Astrocyte (in vitro differentiated cells and primary cell): ENCODE results near the gene METTL21A. TPM values are rescaled to one million over a fixed set of nuclear protein-coding genes. Genes with fewer than 3 reads are reported as not detected.

ENCODE experiments used
- DNase-seq: peaks from one replicate; pipeline ENCODE4 v3.0.0-alpha.2; 2010; ENCODE audit warnings: low read depth
- FAIRE-seq: peaks from 2 replicates; lab custom pipeline; 2011; peaks lifted over from hg19 to GRCh38; lab: Jason Lieb, UNC
- H2AFZ ChIP-seq: 2 replicates; pipeline ENCODE4 v1.6.0; 2012; ENCODE audit warnings: low read depth, low read length, inconsistent platforms
- H3K27ac ChIP-seq: 2 replicates; pipeline ENCODE4 v1.5.1; 2011; ENCODE audit warnings: low read depth, low read length, inconsistent platforms
- H3K27me3 ChIP-seq: 2 replicates; pipeline ENCODE4 v1.6.0; 2011; ENCODE audit warnings: low read length, inconsistent platforms; ENCODE audit not compliant: insufficient read depth
- H3K36me3 ChIP-seq: 2 replicates; pipeline ENCODE4 v1.5.1; 2011; ENCODE audit warnings: low read length, inconsistent platforms; ENCODE audit not compliant: insufficient read depth
- H3K4me1 ChIP-seq: 2 replicates; pipeline ENCODE4 v1.5.1; 2011; ENCODE audit warnings: low read length, inconsistent platforms; ENCODE audit not compliant: insufficient read depth
- H3K4me2 ChIP-seq: 2 replicates; pipeline ENCODE4 v1.6.0; 2012; ENCODE audit warnings: low read length, inconsistent platforms
- H3K4me3 ChIP-seq: 2 replicates; pipeline ENCODE4 v1.5.1; 2011; ENCODE audit warnings: low read depth, mild to moderate bottlenecking, low read length, inconsistent platforms; ENCODE audit not compliant: insufficient read depth
- H3K79me2 ChIP-seq: 2 replicates; pipeline ENCODE4 v1.6.0; 2012; ENCODE audit warnings: mild to moderate bottlenecking, low read length, inconsistent platforms; ENCODE audit not compliant: insufficient read depth
- H3K9ac ChIP-seq: 2 replicates; pipeline ENCODE4 v1.6.0; 2012; ENCODE audit warnings: mild to moderate bottlenecking, low read length, inconsistent platforms
- H3K9me3 ChIP-seq: 2 replicates; pipeline ENCODE4 v1.5.1; 2012; ENCODE audit warnings: low read depth, mild to moderate bottlenecking, low read length, inconsistent platforms; ENCODE audit not compliant: insufficient read depth
- H4K20me1 ChIP-seq: 2 replicates; pipeline ENCODE4 v1.6.0; 2012; ENCODE audit warnings: low read length, inconsistent platforms; ENCODE audit not compliant: insufficient read depth
- H3K27ac Mint-ChIP-seq: one replicate; pipeline ENCODE4 v1.8.0; 2021; ENCODE audit warnings: mild to moderate bottlenecking, mixed read lengths; ENCODE audit not compliant: unreplicated experiment
- H3K27me3 Mint-ChIP-seq: one replicate; pipeline ENCODE4 v1.8.0; 2021; ENCODE audit warnings: low read depth, mixed read lengths; ENCODE audit not compliant: unreplicated experiment
- H3K36me3 Mint-ChIP-seq: one replicate; pipeline ENCODE4 v1.8.0; 2021; ENCODE audit warnings: low read depth, mixed read lengths; ENCODE audit not compliant: unreplicated experiment
- H3K4me1 Mint-ChIP-seq: one replicate; pipeline ENCODE4 v1.8.0; 2021; ENCODE audit warnings: low read depth, mixed read lengths; ENCODE audit not compliant: unreplicated experiment
- H3K4me3 Mint-ChIP-seq: one replicate; pipeline ENCODE4 v1.8.0; 2021; ENCODE audit warnings: mild to moderate bottlenecking, moderate library complexity, mixed read lengths; ENCODE audit not compliant: unreplicated experiment
- H3K9me3 Mint-ChIP-seq: one replicate; pipeline ENCODE4 v1.8.0; 2021; ENCODE audit warnings: mild to moderate bottlenecking, mixed read lengths; ENCODE audit not compliant: unreplicated experiment
- CTCF ChIP-seq: IDR thresholded peaks from 2 replicates; pipeline ENCODE4 v1.5.1; 2011; ENCODE audit warnings: low read depth, mild to moderate bottlenecking, inconsistent platforms, low read length, moderate library complexity; ENCODE audit not compliant: insufficient read depth
- EZH2 ChIP-seq: IDR thresholded peaks from 2 replicates; pipeline ENCODE4 v1.6.1; 2012; ENCODE audit warnings: mild to moderate bottlenecking, low read length, inconsistent platforms; ENCODE audit not compliant: insufficient read depth
- total RNA-seq: library from RNA; stranded (reverse); gene quantifications from 2 replicates; pipeline ENCODE4 v1.2.1, GENCODE V29; 2021

The METTL21A gene
- total RNA-seq, 1 donor from 2014 or later, result 16.1 TPM

- Histone ChIP-seq H3K4me2 (no peak overlapping the region), H3K79me2 (no peaks in the 10 kb centered on the region), H4K20me1 (no peaks in the 10 kb centered on the region), H3K9me3 (no peaks in the 10 kb centered on the region), H3K4me1 (no peaks in the 10 kb centered on the region), H2AFZ (no peak overlapping the region), H3K36me3 (peaks cover 24% of the 10 kb centered on the region), H3K27me3 (no peaks in the 10 kb centered on the region), H3K27ac (no peak overlapping the region), H3K9ac (no peak overlapping the region), H3K4me3 (no peak overlapping the region)
- H3K27ac Mint-ChIP-seq, result no peak overlapping the region
- H3K27me3 Mint-ChIP-seq, result no peaks in the 10 kb centered on the region
- FAIRE-seq (no peak), DNase-seq (no peak)
- H3K36me3 Mint-ChIP-seq, result peaks cover 20% of the 10 kb centered on the region
- TF ChIP-seq CTCF (no peak), EZH2 (no peak)
- no peak overlapping the region for H3K4me3 Mint-ChIP-seq
- no peaks in the 10 kb centered on the region for H3K4me1 Mint-ChIP-seq
- no peaks in the 10 kb centered on the region for H3K9me3 Mint-ChIP-seq
Measured at GRCh38 chr2:207593277-207593676, 31.9 kb downstream of the METTL21A start.

DNA sequence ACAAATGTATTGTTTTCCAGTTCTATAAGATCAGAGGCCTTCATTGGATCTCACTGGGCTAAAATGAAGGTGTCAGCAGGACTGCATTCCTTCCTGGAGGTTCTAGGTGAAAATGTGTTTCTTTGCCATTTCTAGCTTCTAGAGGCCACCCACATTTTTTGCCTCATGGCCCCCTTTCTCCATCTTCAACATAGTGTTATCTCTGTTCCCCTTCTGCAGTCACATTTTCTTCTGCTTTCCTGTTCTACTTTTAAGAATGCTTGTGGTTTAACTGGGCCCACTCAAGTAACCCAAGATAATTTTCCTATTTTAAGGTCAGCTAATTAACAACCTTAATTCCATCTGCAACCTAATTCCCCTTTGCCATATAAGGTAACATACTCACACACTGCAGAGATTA, 36.1 kb downstream of the METTL21A start:
- Histone ChIP-seq H3K27ac (no peak overlapping the region), H3K79me2 (no peaks in the 10 kb centered on the region), H3K4me2 (no peak overlapping the region), H3K4me3 (no peak overlapping the region), H3K4me1 (no peaks in the 10 kb centered on the region), H3K27me3 (no peaks in the 10 kb centered on the region), H4K20me1 (no peaks in the 10 kb centered on the region), H3K9me3 (no peaks in the 10 kb centered on the region), H3K36me3 (peaks cover 26% of the 10 kb centered on the region), H2AFZ (no peak overlapping the region), H3K9ac (no peak overlapping the region)
- H3K36me3 Mint-ChIP-seq, result peaks cover 38% of the 10 kb centered on the region
- H3K27me3 Mint-ChIP-seq, result no peaks in the 10 kb centered on the region
- FAIRE-seq (no peak), DNase-seq (no peak)
- H3K27ac Mint-ChIP-seq, result no peak overlapping the region
- H3K4me3 Mint-ChIP-seq, result no peak overlapping the region
- H3K4me1 Mint-ChIP-seq, result no peaks in the 10 kb centered on the region
- H3K9me3 Mint-ChIP-seq, result no peaks in the 10 kb centered on the region
- TF ChIP-seq EZH2 (no peak), CTCF (no peak)

GRCh38 chr2:207587305-207587704, 37.9 kb downstream of the METTL21A start:
- H3K36me3 Mint-ChIP-seq, result peaks cover 32% of the 10 kb centered on the region
- Histone ChIP-seq H3K9me3 (no peaks in the 10 kb centered on the region), H3K36me3 (peaks cover 21% of the 10 kb centered on the region), H3K4me2 (no peak overlapping the region), H3K27me3 (no peaks in the 10 kb centered on the region), H3K79me2 (no peaks in the 10 kb centered on the region), H3K9ac (no peak overlapping the region), H3K4me1 (no peaks in the 10 kb centered on the region), H2AFZ (no peak overlapping the region), H3K27ac (no peak overlapping the region), H3K4me3 (no peak overlapping the region), H4K20me1 (no peaks in the 10 kb centered on the region)
- H3K4me1 Mint-ChIP-seq, result no peaks in the 10 kb centered on the region
- H3K4me3 Mint-ChIP-seq, result no peak overlapping the region
- no peaks in the 10 kb centered on the region for H3K9me3 Mint-ChIP-seq
- no peak overlapping the region for H3K27ac Mint-ChIP-seq
- FAIRE-seq (no peak), DNase-seq (no peak)
- TF ChIP-seq CTCF (no peak), EZH2 (no peak)
- no peaks in the 10 kb centered on the region for H3K27me3 Mint-ChIP-seq
